K562 (cell line): ENCODE results near the gene FCAR. TPM values are rescaled to one million over a fixed set of nuclear protein-coding genes. Genes with fewer than 3 reads are reported as not detected.

ENCODE experiments used
- ATAC-seq: fragments of 200-7000 bp; cut with Tn5 transposase; 3 replicates; pipeline ENCODE4 v1.9.1; 2020; ENCODE audit warnings: moderate library complexity
- BruUV-seq: library from RNA; stranded (reverse); fragments of 400-500 nt; replicated peaks from 2 replicates; lab custom pipeline; 2021; lab: Mats Ljungman, UMichigan
- CTCF ChIA-PET: fragments of 300-600 bp; formaldehyde crosslinking; extraction: SDS; loops from one replicate; lab custom pipeline; 2021; ENCODE audit warnings: low intra/inter-chr PET ratio; lab: Yijun Ruan, JAX
- POLR2A ChIA-PET: fragments of 300-600, 350-650 bp; sonication (Branson Sonifier 250); formaldehyde crosslinking; extraction: SDS; loops from one replicate; lab custom pipeline; 2021; ENCODE audit warnings: antibody characterized with exemption, inconsistent platforms; lab: Yijun Ruan, JAX
- DNase-seq, 4 experiments: peaks; one replicate each; pipeline versions ENCODE4 v3.0.0 to v3.0.0-alpha.2; 2011 to 2018; ENCODE audit warnings: low spot score in 3 of 4, mixed read lengths in 3 of 4; ENCODE audit errors: extremely low read depth in 1 of 4
- FAIRE-seq: peaks from 2 replicates; lab custom pipeline; 2011; peaks lifted over from hg19 to GRCh38; lab: Jason Lieb, UNC
- H2AFZ ChIP-seq: 2 replicates; pipeline ENCODE4 v1.6.0; 2011; ENCODE audit warnings: low read depth, low read length, control low read depth, inconsistent platforms
- H3K27ac ChIP-seq: fragments of 200-600 bp; 3 replicates; pipeline ENCODE4 v1.8.0; 2011; ENCODE audit warnings: low read depth, mild to moderate bottlenecking, control low read depth, inconsistent platforms, low read length, moderate library complexity, mixed read lengths; ENCODE audit errors: extremely low read depth
- H3K27me3 ChIP-seq, 2 experiments: fragments of 300-600 bp in 1 of 2; 2 replicates in 1 of 2; 3 replicates in 1 of 2; pipeline versions ENCODE4 v1.6.0 to v1.8.0; 2011; ENCODE audit warnings: inconsistent platforms in 2 of 2, low read length in 2 of 2, mild to moderate bottlenecking in 1 of 2, mixed read lengths in 1 of 2, moderate library complexity in 1 of 2; ENCODE audit not compliant: control insufficient read depth in 2 of 2, insufficient read depth in 2 of 2
- H3K36me3 ChIP-seq: fragments of 300-600 bp; 3 replicates; pipeline ENCODE4 v1.8.0; 2011; ENCODE audit warnings: mild to moderate bottlenecking, low read length, inconsistent platforms; ENCODE audit not compliant: control insufficient read depth, insufficient read depth
- H3K4me1 ChIP-seq, 2 experiments: fragments of 200-600 bp in 1 of 2; replicated peaks in 1 of 2; 2 replicates in 1 of 2; 3 replicates in 1 of 2; pipeline versions ENCODE4 v1.5.1 to v1.8.0; 2011; ENCODE audit warnings: inconsistent platforms in 2 of 2, low read length in 2 of 2, mild to moderate bottlenecking in 1 of 2, mixed read lengths in 1 of 2, moderate library complexity in 1 of 2; ENCODE audit not compliant: control insufficient read depth in 2 of 2, insufficient read depth in 2 of 2
- H3K4me2 ChIP-seq: 2 replicates; pipeline ENCODE4 v1.6.1; 2011; ENCODE audit warnings: low read length, control low read depth, inconsistent platforms, mixed read lengths; ENCODE audit not compliant: insufficient read depth
- H3K4me3 ChIP-seq: fragments of 200-600 bp; sonication (generic), shearing (Covaris generic); 2 replicates; pipeline ENCODE4 v1.5.1; 2016; ENCODE audit warnings: control low read depth, inconsistent platforms
- H3K79me2 ChIP-seq: fragments of 200-600 bp; 3 replicates; pipeline ENCODE4 v1.8.0; 2011; ENCODE audit warnings: low read length, inconsistent platforms; ENCODE audit not compliant: control insufficient read depth, insufficient read depth
- H3K9ac ChIP-seq, 2 experiments: 2 replicates each; pipeline versions ENCODE4 v1.6.0 to v1.6.1; 2011; ENCODE audit warnings: low read depth in 2 of 2, low read length in 2 of 2, control low read depth in 1 of 2, inconsistent platforms in 1 of 2, mild to moderate bottlenecking in 1 of 2, mixed read lengths in 1 of 2; ENCODE audit not compliant: insufficient read depth in 1 of 2
- H3K9me1 ChIP-seq: one replicate; pipeline ENCODE4 v1.6.0; 2011; ENCODE audit warnings: inconsistent platforms, mild to moderate bottlenecking, low read length, moderate library complexity; ENCODE audit not compliant: control insufficient read depth, insufficient read depth
- H3K9me3 ChIP-seq: replicated peaks from 2 replicates; pipeline ENCODE4 v1.5.1; 2011; ENCODE audit warnings: low read depth, low read length, inconsistent platforms; ENCODE audit not compliant: control insufficient read depth, insufficient read depth
- H4K20me1 ChIP-seq: replicated peaks from 2 replicates; pipeline ENCODE4 v1.6.1; 2011; ENCODE audit warnings: low read length, inconsistent platforms, mixed read lengths; ENCODE audit not compliant: control insufficient read depth, insufficient read depth
- SPI1 ChIP-seq: IDR thresholded peaks from 2 replicates; pipeline ENCODE4 v1.6.1; 2011; ENCODE audit warnings: low read depth, low read length, control low read depth, borderline replicate concordance
- WGBS: fragments of 100-300 bp; shearing (Covaris generic); methylation state at CpG from one replicate; pipeline ENCODE4 v1.1.6; 2016; ENCODE audit warnings: low coverage, mixed read lengths; ENCODE audit not compliant: insufficient coverage; ENCODE audit errors: missing lambda C conversion rate; 5-methylcytosine and 5-hydroxymethylcytosine counted together
- in situ Hi-C: fragments of 300-500 bp; cut with MboI; formaldehyde crosslinking; loops from 4 replicates; pipeline ENCODE4 v1.15.0; 2018; ENCODE audit warnings: inconsistent platforms, mixed read lengths
- intact Hi-C: fragments of 100-400 bp; cut with micrococcal nuclease; formaldehyde crosslinking; loops from 2 replicates; pipeline ENCODE4 v1.14.2; 2022
- polyA plus RNA-seq, 8 experiments: library from polyadenylated mRNA; depleted of rRNA in 4 of 8; stranded (reverse) in 5 of 8; unstranded in 3 of 8; fragments of >200 nt; fragmentation: Nextera tagmentation in 2 of 8; fragmentation: Illumina TruSeq in 1 of 8; extraction: Ambion mirVana in 2 of 8; extraction: Trizol in 1 of 8; gene quantifications; 2 replicates each; pipeline versions ENCODE4 v1.2.1 to v1.2.3, GENCODE V29; 2011 to 2014; ENCODE audit warnings: inconsistent platforms in 1 of 8, missing spikeins in 1 of 8
- total RNA-seq, 7 experiments: library from RNA; depleted of rRNA in 6 of 7; stranded (reverse); fragments of >200 nt in 6 of 7; fragmentation: Illumina TruSeq in 2 of 7; extraction: Trizol in 2 of 7; gene quantifications; 2 replicates each; pipeline versions ENCODE4 v1.2.1 to v1.2.3, GENCODE V29; 2011 to 2021; ENCODE audit warnings: low replicate concordance in 1 of 7
- TF ChIP-seq, protein P1 (sequence below), 2 experiments: IDR thresholded peaks in 1 of 2; conservative IDR thresholded peaks in 1 of 2; 2 replicates each; pipeline ENCODE4 v1.6.1; 2016; ENCODE audit warnings: low read depth in 2 of 2, mild to moderate bottlenecking in 1 of 2, missing compliant biosample characterization in 1 of 2, missing genetic modification characterization in 1 of 2, moderate library complexity in 1 of 2
- TF ChIP-seq, protein P2 (sequence below): fragments of 450-650 bp; formaldehyde crosslinking; IDR thresholded peaks from 2 replicates; pipeline ENCODE4 v1.4.0; 2020; ENCODE audit warnings: mild to moderate bottlenecking, moderate library complexity

The FCAR gene
- total and polyA plus RNA-seq, 9 of the 15 experiments (the other 6 are each of a cell fraction or from before 2014, with no cell fraction given), result not detected

DNA sequence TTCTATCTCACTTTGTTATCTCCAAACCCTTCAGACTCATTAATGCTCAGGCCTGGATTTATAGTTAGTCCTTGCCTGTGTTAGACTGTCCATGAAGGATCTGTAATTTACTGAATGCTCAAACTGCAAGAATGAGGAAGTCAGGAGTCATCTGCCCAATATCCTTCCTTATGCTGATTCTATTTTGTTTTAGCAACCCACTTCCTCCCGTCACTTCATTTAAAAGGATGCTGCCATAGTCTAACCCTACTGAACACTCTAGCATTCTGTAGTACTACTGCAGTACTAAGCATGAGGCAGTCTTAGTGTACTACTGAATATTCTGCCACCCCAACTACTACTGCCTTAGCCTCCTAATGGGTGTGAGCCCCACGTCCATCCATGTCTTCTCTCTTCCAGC is 1.5 kb downstream of the FCAR start:
- Histone ChIP-seq H2AFZ (no peak overlapping the region), H3K36me3 (no peaks in the 10 kb centered on the region), H3K79me2 (no peaks in the 10 kb centered on the region), H3K4me3 (no peak overlapping the region), H3K4me2 (no peak overlapping the region), H3K9me3 (no peaks in the 10 kb centered on the region), H3K9ac (no peak overlapping the region), H3K9me1 (no peaks in the 10 kb centered on the region), H3K4me1 (no peaks in the 10 kb centered on the region), H3K27me3 (peaks cover 21 to 28% of the 10 kb centered on the region in 2 experiments), H4K20me1 (no peaks in the 10 kb centered on the region), H3K27ac (no peak overlapping the region)
- DNase-seq (no peak), FAIRE-seq (no peak), ATAC-seq (no peak)
- intact Hi-C loops, result no loop called here
- BruUV-seq, result no TSS peak
- CTCF ChIA-PET, result no interaction called here
- in situ Hi-C loops, result loop anchor here (10.0 kb wide), 1 partner anchor 759 kb away; no protein-coding TSS in a partner anchor
- WGBS, result 0% methylated on average over 2 of the region's 2 CpGs
- POLR2A ChIA-PET, result no interaction called here
- TF ChIP-seq, protein P1, sequence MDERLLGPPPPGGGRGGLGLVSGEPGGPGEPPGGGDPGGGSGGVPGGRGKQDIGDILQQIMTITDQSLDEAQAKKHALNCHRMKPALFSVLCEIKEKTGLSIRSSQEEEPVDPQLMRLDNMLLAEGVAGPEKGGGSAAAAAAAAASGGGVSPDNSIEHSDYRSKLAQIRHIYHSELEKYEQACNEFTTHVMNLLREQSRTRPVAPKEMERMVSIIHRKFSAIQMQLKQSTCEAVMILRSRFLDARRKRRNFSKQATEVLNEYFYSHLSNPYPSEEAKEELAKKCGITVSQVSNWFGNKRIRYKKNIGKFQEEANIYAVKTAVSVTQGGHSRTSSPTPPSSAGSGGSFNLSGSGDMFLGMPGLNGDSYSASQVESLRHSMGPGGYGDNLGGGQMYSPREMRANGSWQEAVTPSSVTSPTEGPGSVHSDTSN (CRISPR knock-in tag; IDR thresholded peaks at IDR 0.05; ENCODE audit: low read depth), result no peak
- TF ChIP-seq, protein P1 (tag; conservative IDR thresholded peaks at IDR 0.05; ENCODE audit: low read depth), result 0 out of 2 replicates have a peak, but pooled peaks have one; percentile 20
- TF ChIP-seq, protein P2, sequence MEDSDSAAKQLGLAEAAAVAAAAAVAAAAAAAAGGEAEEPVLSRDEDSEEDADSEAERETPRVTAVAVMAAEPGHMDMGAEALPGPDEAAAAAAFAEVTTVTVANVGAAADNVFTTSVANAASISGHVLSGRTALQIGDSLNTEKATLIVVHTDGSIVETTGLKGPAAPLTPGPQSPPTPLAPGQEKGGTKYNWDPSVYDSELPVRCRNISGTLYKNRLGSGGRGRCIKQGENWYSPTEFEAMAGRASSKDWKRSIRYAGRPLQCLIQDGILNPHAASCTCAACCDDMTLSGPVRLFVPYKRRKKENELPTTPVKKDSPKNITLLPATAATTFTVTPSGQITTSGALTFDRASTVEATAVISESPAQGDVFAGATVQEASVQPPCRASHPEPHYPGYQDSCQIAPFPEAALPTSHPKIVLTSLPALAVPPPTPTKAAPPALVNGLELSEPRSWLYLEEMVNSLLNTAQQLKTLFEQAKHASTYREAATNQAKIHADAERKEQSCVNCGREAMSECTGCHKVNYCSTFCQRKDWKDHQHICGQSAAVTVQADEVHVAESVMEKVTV, result no peak
- TF ChIP-seq SPI1, result peak; percentile 85
